Adrenal gland (tissue), 5 donors: ENCODE results near the gene GLIS1.

Experiments
- CTCF ChIP-seq, 6 experiments: fragments of 450-650 bp in 4 of 6; fragments of 200-600 bp in 2 of 6; sonication (generic) in 1 of 6; IDR thresholded peaks; 1 replicate in 5 of 6; 2 replicates in 1 of 6; pipeline versions ENCODE4 v1.5.1 to v1.8.0; 2016 to 2021; ENCODE audit warnings: antibody characterized with exemption in 6 of 6, mild to moderate bottlenecking in 2 of 6, moderate library complexity in 1 of 6
- POLR2A ChIP-seq, 2 donors: fragments of 450-650 bp; IDR thresholded peaks; one replicate each; pipeline ENCODE4 v1.6.1; 2017; ENCODE audit warnings: antibody characterized with exemption in 2 of 2, mild to moderate bottlenecking in 2 of 2, moderate library complexity in 1 of 2
- donor health status: DM: no; HTN: no; CAD: no.

DNA sequence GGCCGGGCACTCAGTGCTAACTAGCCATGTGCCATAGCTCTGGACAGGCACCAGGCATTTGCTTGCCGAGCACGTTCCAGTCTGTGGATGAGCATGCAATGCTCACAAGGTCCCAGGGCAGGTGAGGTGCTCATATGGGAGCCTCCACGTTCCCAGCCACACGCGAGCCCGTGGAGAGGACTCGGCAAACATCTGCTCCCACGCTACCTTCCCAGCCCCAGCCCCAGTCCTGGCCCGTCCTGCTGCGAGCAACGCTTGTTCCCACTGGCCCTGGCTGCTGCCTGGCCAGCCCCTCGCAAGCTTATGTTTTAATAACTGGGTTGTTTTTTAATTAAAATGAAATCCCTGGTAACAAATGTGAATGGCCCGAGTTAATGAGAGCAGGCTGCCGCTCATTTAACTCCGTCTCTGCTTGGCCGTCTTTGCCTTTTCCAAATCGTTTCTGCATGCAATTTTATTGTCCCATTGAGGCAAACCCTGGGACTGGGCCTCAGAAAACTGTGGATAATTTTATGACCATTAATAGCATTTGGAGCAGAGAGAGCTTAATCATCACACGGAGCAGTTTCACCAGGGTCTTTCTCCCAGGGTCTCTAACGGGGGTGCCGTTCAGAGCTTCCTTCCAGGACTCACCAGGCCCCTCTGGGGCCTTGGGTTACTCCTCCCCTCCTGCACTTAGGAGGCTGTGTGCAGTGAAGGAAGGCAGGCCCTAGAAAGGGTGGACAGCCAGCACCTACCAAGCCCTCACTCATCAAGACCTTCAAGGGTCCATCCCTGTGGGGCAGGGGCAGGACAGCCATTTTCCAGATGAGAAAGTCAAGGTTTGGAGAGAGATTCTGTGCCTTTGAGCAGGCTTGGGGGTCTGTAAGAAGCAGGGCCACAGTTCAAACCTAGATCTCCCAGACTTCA, 136.8 kb downstream of the GLIS1 start:
- TF ChIP-seq CTCF (IDR thresholded peaks at IDR 0.05) (no peak), POLR2A (IDR thresholded peaks at IDR 0.05) (no peak)
